ENCODE measurements around the gene NCAN. TPM values are rescaled to one million over a fixed set of nuclear protein-coding genes. Genes with fewer than 3 reads are reported as not detected.

The NCAN gene
- total RNA-seq, 1 experiment from 2014 or later, result 3.0 TPM

DNA sequence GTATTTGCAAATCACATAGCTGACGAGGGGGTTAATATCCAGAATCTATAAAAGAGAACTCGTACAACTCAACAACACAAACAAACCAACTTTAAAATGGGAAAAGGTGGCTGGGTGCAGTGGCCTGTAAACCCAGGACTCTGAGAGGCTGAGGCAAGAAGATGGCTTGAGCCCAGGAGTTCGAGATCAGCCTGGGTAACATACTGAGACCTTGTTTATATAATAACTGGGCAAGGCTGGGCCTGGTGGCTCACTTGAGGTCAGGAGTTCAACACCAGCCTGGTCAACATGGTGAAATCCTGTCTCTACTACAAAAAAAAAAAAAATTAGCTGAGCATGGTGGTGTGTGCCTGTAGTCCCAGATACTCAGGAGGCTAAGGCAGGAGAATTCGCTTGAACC lies 83.2 kb downstream of the NCAN start (continued):
- TF ChIP-seq, protein P1, sequence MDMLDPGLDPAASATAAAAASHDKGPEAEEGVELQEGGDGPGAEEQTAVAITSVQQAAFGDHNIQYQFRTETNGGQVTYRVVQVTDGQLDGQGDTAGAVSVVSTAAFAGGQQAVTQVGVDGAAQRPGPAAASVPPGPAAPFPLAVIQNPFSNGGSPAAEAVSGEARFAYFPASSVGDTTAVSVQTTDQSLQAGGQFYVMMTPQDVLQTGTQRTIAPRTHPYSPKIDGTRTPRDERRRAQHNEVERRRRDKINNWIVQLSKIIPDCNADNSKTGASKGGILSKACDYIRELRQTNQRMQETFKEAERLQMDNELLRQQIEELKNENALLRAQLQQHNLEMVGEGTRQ (CRISPR knock-in tag; IDR thresholded peaks at IDR 0.05), result no peak
- no peak for TF ChIP-seq GRHL2 (CRISPR knock-in tag; IDR thresholded peaks at IDR 0.05; ENCODE audit: insufficient replicate concordance, severe bottlenecking)

DNA sequence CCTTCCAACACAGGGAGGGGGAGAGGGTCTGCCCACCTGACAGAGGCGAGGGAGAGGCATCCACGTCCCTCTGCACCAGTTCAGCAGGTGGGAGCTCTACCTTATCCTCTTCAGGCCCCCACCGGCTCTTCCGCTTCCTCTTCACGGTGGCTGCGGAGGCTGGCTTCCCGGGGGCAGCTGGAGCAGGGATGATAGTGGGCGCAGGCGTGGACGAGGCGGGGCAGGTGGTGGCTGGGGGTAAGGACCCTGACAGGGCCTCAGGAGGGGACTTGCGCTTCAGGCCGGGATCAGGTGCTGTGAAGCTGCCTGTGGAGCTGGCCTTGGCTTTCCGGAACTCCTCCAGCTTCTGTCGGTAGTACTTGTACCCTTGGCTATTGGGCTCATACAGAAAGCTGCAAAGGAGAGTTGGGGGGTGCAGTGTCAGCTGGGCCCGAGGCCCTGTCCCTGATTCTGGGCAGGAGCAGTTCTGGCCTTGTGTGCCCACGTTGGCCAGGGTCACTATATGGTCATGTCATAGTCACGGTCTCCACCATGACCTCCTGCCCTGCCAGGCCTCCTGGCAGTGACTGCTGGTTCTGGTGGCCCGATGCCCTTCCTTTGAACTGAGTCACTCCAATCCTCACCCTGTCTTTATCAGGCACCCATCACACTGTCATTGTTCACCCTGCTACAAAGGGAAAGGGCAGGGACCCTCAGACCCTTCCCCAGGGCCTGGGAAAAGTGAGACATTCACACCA lies 85.4 kb downstream of the NCAN start:
- Mint-ChIP-seq H3K36me3 (peaks cover 37% of the 10 kb centered on the region), H3K27me3 (ENCODE audit: low read depth) (no peaks in the 10 kb centered on the region), H3K27ac (no peak overlapping the region), H3K4me1 (no peaks in the 10 kb centered on the region), H3K9me3 (no peaks in the 10 kb centered on the region), H3K4me3 (no peak overlapping the region)
- ATAC-seq (no peak), DNase-seq (ENCODE audit: low spot score) (no peak)
- TF ChIP-seq IRF2 (CRISPR knock-in tag; IDR thresholded peaks at IDR 0.05; ENCODE audit: borderline replicate concordance, low read depth) (no peak), CREB1 (CRISPR knock-in tag; IDR thresholded peaks at IDR 0.05) (no peak), TCF7 (CRISPR knock-in tag; IDR thresholded peaks at IDR 0.05; ENCODE audit: low read depth) (no peak), ZNF396 (CRISPR knock-in tag; IDR thresholded peaks at IDR 0.05; ENCODE audit: borderline replicate concordance) (no peak), FOXK1 (CRISPR knock-in tag; IDR thresholded peaks at IDR 0.05) (no peak), ZNF416 (CRISPR knock-in tag; IDR thresholded peaks at IDR 0.05) (no peak), SOX15 (CRISPR knock-in tag; IDR thresholded peaks at IDR 0.05) (no peak), NR3C1 (CRISPR knock-in tag; conservative IDR thresholded peaks at IDR 0.05; ENCODE audit: low read depth) (no peak), HMGA2 (CRISPR knock-in tag; IDR thresholded peaks at IDR 0.05) (no peak), ZNF219 (CRISPR knock-in tag; IDR thresholded peaks at IDR 0.05; ENCODE audit: borderline replicate concordance) (no peak), GABPB1 (CRISPR knock-in tag; IDR thresholded peaks at IDR 0.05) (no peak), ELF4 (CRISPR knock-in tag; IDR thresholded peaks at IDR 0.05; ENCODE audit: low read depth) (no peak)
- TF ChIP-seq, protein P2, sequence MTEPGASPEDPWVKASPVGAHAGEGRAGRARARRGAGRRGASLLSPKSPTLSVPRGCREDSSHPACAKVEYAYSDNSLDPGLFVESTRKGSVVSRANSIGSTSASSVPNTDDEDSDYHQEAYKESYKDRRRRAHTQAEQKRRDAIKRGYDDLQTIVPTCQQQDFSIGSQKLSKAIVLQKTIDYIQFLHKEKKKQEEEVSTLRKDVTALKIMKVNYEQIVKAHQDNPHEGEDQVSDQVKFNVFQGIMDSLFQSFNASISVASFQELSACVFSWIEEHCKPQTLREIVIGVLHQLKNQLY (CRISPR knock-in tag; IDR thresholded peaks at IDR 0.05), result no peak
- TF ChIP-seq, protein P3, sequence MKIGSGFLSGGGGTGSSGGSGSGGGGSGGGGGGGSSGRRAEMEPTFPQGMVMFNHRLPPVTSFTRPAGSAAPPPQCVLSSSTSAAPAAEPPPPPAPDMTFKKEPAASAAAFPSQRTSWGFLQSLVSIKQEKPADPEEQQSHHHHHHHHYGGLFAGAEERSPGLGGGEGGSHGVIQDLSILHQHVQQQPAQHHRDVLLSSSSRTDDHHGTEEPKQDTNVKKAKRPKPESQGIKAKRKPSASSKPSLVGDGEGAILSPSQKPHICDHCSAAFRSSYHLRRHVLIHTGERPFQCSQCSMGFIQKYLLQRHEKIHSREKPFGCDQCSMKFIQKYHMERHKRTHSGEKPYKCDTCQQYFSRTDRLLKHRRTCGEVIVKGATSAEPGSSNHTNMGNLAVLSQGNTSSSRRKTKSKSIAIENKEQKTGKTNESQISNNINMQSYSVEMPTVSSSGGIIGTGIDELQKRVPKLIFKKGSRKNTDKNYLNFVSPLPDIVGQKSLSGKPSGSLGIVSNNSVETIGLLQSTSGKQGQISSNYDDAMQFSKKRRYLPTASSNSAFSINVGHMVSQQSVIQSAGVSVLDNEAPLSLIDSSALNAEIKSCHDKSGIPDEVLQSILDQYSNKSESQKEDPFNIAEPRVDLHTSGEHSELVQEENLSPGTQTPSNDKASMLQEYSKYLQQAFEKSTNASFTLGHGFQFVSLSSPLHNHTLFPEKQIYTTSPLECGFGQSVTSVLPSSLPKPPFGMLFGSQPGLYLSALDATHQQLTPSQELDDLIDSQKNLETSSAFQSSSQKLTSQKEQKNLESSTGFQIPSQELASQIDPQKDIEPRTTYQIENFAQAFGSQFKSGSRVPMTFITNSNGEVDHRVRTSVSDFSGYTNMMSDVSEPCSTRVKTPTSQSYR (CRISPR knock-in tag; IDR thresholded peaks at IDR 0.05), result no peak
- TF ChIP-seq, protein P4, sequence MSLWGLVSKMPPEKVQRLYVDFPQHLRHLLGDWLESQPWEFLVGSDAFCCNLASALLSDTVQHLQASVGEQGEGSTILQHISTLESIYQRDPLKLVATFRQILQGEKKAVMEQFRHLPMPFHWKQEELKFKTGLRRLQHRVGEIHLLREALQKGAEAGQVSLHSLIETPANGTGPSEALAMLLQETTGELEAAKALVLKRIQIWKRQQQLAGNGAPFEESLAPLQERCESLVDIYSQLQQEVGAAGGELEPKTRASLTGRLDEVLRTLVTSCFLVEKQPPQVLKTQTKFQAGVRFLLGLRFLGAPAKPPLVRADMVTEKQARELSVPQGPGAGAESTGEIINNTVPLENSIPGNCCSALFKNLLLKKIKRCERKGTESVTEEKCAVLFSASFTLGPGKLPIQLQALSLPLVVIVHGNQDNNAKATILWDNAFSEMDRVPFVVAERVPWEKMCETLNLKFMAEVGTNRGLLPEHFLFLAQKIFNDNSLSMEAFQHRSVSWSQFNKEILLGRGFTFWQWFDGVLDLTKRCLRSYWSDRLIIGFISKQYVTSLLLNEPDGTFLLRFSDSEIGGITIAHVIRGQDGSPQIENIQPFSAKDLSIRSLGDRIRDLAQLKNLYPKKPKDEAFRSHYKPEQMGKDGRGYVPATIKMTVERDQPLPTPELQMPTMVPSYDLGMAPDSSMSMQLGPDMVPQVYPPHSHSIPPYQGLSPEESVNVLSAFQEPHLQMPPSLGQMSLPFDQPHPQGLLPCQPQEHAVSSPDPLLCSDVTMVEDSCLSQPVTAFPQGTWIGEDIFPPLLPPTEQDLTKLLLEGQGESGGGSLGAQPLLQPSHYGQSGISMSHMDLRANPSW (CRISPR knock-in tag; conservative IDR thresholded peaks at IDR 0.05; ENCODE audit: low read depth), result no peak
- TF ChIP-seq, protein P5, sequence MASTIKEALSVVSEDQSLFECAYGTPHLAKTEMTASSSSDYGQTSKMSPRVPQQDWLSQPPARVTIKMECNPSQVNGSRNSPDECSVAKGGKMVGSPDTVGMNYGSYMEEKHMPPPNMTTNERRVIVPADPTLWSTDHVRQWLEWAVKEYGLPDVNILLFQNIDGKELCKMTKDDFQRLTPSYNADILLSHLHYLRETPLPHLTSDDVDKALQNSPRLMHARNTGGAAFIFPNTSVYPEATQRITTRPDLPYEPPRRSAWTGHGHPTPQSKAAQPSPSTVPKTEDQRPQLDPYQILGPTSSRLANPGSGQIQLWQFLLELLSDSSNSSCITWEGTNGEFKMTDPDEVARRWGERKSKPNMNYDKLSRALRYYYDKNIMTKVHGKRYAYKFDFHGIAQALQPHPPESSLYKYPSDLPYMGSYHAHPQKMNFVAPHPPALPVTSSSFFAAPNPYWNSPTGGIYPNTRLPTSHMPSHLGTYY (CRISPR knock-in tag; IDR thresholded peaks at IDR 0.05), result no peak
- TF ChIP-seq, protein P6, sequence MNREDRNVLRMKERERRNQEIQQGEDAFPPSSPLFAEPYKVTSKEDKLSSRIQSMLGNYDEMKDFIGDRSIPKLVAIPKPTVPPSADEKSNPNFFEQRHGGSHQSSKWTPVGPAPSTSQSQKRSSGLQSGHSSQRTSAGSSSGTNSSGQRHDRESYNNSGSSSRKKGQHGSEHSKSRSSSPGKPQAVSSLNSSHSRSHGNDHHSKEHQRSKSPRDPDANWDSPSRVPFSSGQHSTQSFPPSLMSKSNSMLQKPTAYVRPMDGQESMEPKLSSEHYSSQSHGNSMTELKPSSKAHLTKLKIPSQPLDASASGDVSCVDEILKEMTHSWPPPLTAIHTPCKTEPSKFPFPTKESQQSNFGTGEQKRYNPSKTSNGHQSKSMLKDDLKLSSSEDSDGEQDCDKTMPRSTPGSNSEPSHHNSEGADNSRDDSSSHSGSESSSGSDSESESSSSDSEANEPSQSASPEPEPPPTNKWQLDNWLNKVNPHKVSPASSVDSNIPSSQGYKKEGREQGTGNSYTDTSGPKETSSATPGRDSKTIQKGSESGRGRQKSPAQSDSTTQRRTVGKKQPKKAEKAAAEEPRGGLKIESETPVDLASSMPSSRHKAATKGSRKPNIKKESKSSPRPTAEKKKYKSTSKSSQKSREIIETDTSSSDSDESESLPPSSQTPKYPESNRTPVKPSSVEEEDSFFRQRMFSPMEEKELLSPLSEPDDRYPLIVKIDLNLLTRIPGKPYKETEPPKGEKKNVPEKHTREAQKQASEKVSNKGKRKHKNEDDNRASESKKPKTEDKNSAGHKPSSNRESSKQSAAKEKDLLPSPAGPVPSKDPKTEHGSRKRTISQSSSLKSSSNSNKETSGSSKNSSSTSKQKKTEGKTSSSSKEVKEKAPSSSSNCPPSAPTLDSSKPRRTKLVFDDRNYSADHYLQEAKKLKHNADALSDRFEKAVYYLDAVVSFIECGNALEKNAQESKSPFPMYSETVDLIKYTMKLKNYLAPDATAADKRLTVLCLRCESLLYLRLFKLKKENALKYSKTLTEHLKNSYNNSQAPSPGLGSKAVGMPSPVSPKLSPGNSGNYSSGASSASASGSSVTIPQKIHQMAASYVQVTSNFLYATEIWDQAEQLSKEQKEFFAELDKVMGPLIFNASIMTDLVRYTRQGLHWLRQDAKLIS (CRISPR knock-in tag; IDR thresholded peaks at IDR 0.05; ENCODE audit: borderline replicate concordance), result no peak
- TF ChIP-seq, protein P7, sequence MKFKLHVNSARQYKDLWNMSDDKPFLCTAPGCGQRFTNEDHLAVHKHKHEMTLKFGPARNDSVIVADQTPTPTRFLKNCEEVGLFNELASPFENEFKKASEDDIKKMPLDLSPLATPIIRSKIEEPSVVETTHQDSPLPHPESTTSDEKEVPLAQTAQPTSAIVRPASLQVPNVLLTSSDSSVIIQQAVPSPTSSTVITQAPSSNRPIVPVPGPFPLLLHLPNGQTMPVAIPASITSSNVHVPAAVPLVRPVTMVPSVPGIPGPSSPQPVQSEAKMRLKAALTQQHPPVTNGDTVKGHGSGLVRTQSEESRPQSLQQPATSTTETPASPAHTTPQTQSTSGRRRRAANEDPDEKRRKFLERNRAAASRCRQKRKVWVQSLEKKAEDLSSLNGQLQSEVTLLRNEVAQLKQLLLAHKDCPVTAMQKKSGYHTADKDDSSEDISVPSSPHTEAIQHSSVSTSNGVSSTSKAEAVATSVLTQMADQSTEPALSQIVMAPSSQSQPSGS (CRISPR knock-in tag; IDR thresholded peaks at IDR 0.05; ENCODE audit: borderline replicate concordance, low read depth), result no peak
- ChIA-PET CTCF (no interaction called here), POLR2A (interaction anchor here (0.6 to 0.8 kb wide), 2 partner anchors 43 to 85 kb away, joined by 3 to 9 read pairs; partner anchors contain the start of gene NCAN)
